GM12878 (cell line): Measurements from ENCODE around the gene PRG2. TPM values are rescaled to one million over a fixed set of nuclear protein-coding genes. Genes with fewer than 3 reads are reported as not detected.

Experiments
- CHD1 ChIP-seq: IDR thresholded peaks from 2 replicates; pipeline ENCODE4 v1.6.1; 2012; ENCODE audit warnings: low read depth, low read length, improper control_type of control experiment
- ESRRA ChIP-seq: IDR thresholded peaks from 2 replicates; pipeline ENCODE4 v1.6.1; 2012; ENCODE audit warnings: mild to moderate bottlenecking, low read length, improper control_type of control experiment
- IRF5 ChIP-seq: fragments of 450-650 bp; IDR thresholded peaks from 2 replicates; pipeline ENCODE4 v1.6.1; 2017; ENCODE audit warnings: borderline replicate concordance
- NFYB ChIP-seq: IDR thresholded peaks from 2 replicates; pipeline ENCODE4 v1.6.1; 2011; ENCODE audit warnings: low read depth, mild to moderate bottlenecking, low read length, improper control_type of control experiment, moderate library complexity; ENCODE audit not compliant: insufficient read depth
- NR2F1 ChIP-seq: fragments of 450-650 bp; conservative IDR thresholded peaks from 2 replicates; pipeline ENCODE4 v1.6.1; 2017; ENCODE audit warnings: mild to moderate bottlenecking
- RELA ChIP-seq: fragments of 450-650 bp; IDR thresholded peaks from 2 replicates; pipeline ENCODE4 v1.8.0; 2014; ENCODE audit warnings: borderline replicate concordance; ENCODE audit not compliant: partially characterized antibody
- polyA plus RNA-seq, 11 experiments: library from polyadenylated mRNA; depleted of rRNA in 4 of 11; unstranded in 6 of 11; stranded (reverse) in 5 of 11; fragments of >200 nt; fragmentation: Nextera tagmentation in 4 of 11; fragmentation: Illumina TruSeq in 1 of 11; extraction: Ambion mirVana in 4 of 11; extraction: Trizol in 1 of 11; gene quantifications; 1 replicate in 1 of 11; 2 replicates in 10 of 11; pipeline versions ENCODE4 v1.2.1 to v1.2.3, GENCODE V29; 2011 to 2016; ENCODE audit warnings: inconsistent platforms in 2 of 11, missing spikeins in 2 of 11, low read depth in 1 of 11
- total RNA-seq, 4 experiments: library from RNA; depleted of rRNA in 3 of 4; stranded (reverse); fragments of >200 nt in 3 of 4; fragmentation: Illumina TruSeq in 1 of 4; extraction: Trizol in 1 of 4; gene quantifications; 2 replicates each; pipeline versions ENCODE4 v1.2.1 to v1.2.3, GENCODE V29; 2013 to 2021
- TF ChIP-seq, protein P1 (sequence below): IDR thresholded peaks from 2 replicates; pipeline ENCODE4 v1.6.1; 2012; ENCODE audit warnings: improper control_type of control experiment, low read depth, low read length; ENCODE audit not compliant: insufficient replicate concordance

Gene PRG2
- total and polyA plus RNA-seq, 10 of the 15 experiments (the other 5 are each of a cell fraction or from before 2014, with no cell fraction given) = 0.10 to 1.7 (median 0.56) TPM; not detected in 2

DNA sequence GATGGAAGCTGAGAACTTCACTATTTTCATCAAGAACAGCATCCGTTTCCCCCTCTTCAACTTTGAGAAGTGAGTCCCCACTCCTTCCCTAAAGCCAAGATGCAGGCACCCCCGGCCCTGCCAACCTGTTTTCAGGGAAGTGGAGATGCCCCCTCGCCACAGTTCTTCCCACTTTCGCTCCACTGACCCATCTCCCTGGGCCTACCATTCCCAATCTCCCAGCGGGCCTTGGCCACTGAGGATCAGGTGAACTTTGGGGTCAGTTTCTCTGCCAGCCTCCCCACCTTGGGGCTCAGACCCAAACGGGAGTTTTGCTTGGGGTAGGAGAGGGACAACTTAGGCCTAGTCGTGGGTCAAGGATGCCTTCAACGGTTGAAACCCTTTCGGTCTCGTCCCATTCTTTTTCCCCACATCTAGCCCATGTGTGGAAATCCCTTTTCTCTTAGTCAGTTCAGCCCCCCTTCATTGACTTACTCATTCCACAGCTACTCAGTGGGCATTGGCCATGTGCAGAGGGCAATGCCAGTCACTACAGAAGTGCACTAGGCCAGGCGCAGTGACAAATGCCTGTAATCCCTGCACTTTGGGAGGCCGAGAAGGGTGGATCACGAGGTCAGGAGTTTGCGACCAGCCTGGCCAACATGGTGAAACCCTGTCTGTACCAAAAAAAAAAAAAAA lies 41.7 kb downstream of the PRG2 start (continued):
- TF ChIP-seq, protein P1, sequence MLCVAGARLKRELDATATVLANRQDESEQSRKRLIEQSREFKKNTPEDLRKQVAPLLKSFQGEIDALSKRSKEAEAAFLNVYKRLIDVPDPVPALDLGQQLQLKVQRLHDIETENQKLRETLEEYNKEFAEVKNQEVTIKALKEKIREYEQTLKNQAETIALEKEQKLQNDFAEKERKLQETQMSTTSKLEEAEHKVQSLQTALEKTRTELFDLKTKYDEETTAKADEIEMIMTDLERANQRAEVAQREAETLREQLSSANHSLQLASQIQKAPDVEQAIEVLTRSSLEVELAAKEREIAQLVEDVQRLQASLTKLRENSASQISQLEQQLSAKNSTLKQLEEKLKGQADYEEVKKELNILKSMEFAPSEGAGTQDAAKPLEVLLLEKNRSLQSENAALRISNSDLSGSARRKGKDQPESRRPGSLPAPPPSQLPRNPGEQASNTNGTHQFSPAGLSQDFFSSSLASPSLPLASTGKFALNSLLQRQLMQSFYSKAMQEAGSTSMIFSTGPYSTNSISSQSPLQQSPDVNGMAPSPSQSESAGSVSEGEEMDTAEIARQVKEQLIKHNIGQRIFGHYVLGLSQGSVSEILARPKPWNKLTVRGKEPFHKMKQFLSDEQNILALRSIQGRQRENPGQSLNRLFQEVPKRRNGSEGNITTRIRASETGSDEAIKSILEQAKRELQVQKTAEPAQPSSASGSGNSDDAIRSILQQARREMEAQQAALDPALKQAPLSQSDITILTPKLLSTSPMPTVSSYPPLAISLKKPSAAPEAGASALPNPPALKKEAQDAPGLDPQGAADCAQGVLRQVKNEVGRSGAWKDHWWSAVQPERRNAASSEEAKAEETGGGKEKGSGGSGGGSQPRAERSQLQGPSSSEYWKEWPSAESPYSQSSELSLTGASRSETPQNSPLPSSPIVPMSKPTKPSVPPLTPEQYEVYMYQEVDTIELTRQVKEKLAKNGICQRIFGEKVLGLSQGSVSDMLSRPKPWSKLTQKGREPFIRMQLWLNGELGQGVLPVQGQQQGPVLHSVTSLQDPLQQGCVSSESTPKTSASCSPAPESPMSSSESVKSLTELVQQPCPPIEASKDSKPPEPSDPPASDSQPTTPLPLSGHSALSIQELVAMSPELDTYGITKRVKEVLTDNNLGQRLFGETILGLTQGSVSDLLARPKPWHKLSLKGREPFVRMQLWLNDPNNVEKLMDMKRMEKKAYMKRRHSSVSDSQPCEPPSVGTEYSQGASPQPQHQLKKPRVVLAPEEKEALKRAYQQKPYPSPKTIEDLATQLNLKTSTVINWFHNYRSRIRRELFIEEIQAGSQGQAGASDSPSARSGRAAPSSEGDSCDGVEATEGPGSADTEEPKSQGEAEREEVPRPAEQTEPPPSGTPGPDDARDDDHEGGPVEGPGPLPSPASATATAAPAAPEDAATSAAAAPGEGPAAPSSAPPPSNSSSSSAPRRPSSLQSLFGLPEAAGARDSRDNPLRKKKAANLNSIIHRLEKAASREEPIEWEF = no peak
- TF ChIP-seq NFYB (no peak), NR2F1 (no peak), ESRRA (no peak), RELA (no peak), IRF5 (no peak), CHD1 (no peak)
- TF ChIP-seq, all 136 proteins: peak for 0
